SKM-1 (cell line): ENCODE measurements around the gene TMEM63B.
"Not testable (repeated sequence)": the region's sequence is repeated elsewhere in the genome, so short reads cannot be mapped to it uniquely, and the experiment has no call there.

Source experiments
- DNase-seq: peaks from one replicate; lab custom pipeline; 2025; ENCODE audit not compliant: unreplicated experiment; lab: John Stamatoyannopoulos, UW

TMEM63B gene

GRCh38 chr6:44127186-44128019 lies at the start of gene TMEM63B, which contains the start of gene MRPL14:
TSS of gene TMEM63B (plus strand) at chr6:44127554. CDS start at chr6:44134585, 7,031 bp downstream.
TSS of gene MRPL14 (minus strand) at chr6:44127452. CDS start at chr6:44116611, 10,841 bp downstream.
- DNase-seq, result peak; percentile 68

GRCh38 chr6:44078219-44078826 lies 49.0 kb upstream of the TMEM63B start:
- no peak for DNase-seq

- DNase-seq, result no peak
These were observed 48.3 kb upstream of the TMEM63B start for GRCh38 chr6:44078827-44079671.

DNA sequence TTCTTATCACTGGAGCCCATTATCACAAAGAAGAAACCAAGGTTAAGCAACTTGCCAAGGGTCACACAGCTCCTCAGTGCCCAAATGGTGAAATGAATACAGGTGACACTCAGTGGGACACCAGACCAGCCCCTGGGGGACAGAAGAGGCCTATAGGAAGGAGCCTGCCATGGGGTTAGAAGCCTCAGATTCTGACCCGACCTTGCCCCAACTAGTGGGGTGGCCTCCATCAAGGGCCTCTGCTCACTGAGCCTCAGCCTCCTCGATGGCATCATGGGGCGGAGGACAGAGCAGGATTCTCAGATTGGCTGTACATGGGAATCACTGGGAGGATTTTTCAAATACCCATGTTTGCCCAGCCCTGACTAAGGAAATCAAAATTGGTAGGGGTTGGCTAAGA lies 47.7 kb upstream of the TMEM63B start:
- DNase-seq, result no peak

GRCh38 chr6:44080561-44081521 lies 46.5 kb upstream of the TMEM63B start:
- no peak for DNase-seq

- DNase-seq, result no peak
These were observed 45.6 kb upstream of the TMEM63B start for GRCh38 chr6:44081753-44082152.

DNA sequence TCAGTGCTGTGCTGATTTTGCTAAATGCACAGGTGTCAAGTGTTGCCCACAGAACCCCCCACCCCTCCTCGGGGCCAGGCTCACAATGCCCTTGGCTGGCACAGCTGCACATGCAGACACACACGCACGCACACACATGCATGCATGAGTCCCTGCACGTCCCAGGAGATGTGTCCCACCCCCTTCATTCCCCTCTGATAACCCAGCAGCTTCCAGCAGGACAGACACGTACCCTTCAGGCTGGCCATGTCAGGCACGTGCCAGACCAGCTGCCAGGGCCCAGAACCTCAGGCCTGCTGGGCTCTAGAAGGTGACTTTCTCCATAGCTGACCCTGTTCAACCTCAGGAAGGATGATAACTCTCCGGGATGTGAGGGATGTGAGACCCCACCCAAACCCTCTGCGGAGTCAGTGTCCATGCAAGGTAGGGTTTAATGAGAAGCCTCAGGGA lies 44.5 kb upstream of the TMEM63B start:
- no peak for DNase-seq

- DNase-seq, result no peak
These were observed 42.9 kb upstream of the TMEM63B start for GRCh38 chr6:44084231-44085014.

GRCh38 chr6:44085219-44085618 lies 42.1 kb upstream of the TMEM63B start:
- DNase-seq, result no peak

DNA sequence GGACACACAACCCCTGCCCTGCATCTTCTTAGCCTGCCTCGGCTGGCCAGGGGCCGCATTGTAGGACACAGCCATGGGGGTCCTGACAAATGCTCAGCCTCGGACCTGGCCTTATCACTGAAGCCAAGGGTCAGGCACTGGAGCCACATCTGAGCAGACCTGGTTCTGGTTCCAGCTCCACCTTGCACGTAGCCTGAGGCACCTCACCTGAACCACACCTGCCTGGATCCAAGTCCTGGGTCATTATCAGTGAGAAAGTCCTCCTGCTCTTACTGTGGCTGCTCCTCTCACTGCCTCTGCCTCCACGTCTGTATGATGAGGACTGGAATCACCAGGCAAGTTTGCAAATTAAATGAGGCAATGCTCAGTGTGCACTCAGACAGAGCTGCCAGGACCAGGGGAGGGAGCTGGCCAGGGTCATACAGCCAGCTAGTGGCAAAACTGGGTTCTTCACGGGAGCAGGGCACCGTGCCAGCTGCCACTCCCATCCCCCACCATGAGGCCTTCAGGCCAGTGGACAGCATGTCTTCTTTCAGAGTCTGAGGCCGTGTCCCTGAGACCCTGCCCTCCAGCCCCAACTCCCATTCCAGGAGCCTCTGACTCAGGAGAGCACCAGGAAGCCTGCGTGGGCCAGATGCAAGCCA lies 40.3 kb upstream of the TMEM63B start:
- no peak for DNase-seq

DNA sequence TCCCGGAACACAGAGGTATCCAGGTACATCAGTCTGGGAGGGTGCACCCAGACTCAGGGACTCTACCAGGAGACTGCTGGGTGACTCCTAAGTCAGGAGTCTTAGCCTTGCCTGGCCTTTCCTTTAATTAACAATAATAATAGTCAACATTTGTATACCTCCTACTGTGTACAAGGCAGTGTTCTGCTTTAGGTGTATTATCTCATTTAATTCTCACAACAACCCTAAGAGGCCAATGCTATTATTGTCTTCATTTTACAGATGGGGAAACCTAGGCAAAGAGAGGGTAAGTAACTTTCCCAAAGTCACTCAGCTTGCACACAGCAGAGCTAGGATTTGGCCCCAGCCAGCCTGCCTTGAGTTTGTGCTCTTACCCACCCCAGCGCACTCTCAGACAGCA lies 39.7 kb upstream of the TMEM63B start:
- no peak for DNase-seq

DNA sequence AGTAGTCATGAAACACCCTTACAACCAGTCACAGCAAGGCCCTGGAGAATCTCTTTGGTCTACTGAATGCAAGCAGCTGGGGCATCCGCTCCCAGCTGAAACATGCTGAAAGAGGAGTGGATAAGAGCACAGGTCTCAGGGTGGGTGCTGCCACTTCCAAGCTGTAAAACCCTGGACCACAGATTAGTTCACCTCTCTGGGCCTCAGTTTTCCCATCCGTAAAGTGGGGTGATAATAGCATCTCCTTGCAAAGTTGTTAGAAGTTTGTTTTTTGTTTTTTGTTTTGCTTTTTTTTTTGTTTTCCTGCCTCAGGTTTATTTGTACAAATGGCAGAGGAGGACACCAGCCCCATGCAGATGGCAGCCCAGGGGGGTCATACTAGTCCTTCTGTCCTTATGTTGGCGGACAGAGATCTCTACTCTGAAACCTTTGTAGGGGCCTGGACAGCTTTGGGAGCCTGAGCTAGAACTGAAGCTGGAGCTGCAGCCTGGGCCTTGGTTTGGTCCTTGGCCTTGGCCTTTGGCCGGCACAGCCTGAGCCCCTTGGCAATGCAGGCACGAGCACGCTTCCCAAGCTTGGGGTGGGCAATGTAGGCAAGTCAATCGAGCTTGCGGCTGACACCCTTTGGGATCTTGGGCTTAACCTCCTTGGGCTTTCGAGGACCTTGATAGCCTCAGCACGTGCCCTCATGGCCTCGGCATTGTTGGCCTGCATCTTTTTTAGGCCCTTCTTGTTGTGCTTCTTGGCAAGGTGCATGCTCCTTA lies 38.3 kb upstream of the TMEM63B start:
- no peak for DNase-seq

GRCh38 chr6:44090465-44090864 lies 36.9 kb upstream of the TMEM63B start:
- no peak for DNase-seq

GRCh38 chr6:44091356-44091755 lies 36.0 kb upstream of the TMEM63B start:
- not testable (repeated sequence) for DNase-seq

DNA sequence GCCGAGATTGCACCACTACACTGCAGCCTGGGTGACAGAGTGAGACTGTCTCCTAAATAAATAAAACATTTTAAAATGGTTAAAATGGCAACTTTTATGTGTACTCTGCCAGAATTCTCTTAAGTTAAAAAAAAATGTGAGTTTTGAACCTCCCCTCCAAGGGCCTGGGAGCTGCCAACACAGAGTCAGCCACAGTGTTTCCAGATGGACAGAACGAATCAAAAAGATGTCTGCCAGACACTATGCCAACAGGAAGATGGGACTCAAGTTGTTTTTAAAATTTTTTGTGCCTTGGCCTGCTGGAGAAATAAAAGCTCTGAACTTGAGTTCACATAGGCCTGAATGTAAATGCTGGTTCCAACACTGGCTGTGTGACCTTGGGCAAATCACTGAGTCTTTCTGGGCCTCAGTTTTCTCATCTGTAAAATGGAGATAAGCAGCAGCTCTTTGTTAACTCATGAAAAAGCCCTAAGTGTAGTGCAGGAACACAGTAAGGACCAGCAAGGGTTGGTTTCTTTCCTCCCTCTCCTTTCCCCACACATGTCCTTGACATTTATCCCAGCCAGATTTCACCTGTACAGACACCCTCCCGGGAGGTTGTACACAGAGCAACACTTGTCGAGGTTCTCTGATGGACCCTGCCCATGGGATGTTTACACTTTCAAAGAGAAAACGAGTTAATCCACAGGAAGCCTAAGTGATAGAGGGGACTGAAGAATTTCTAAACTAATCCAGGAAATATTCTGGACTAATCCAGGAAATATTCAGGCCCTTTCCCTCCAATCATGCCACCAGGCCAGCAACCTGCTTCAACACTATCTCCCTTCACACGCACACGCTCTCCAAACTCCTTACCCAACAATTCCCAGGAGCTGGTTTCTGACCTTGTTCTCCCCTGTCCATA lies 35.1 kb upstream of the TMEM63B start:
- no peak for DNase-seq

DNA sequence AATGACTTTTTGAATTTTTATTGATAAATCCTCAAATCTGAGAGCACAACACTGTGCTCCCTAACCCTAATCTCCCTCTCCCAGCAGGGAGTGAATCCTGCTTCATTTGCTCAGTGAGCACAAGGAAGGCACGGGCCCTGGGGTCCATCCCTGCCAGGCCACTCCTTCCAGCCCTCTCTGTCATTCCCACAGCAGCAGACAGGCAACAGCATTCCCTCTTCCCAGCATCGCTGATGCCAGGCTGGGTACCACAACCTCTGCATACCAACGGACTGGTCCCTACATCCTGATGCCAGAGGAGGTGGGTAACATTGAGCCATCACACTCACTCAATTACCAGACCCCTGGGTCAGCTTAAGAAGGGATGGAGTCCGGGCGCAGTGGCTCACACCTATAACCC lies 34.3 kb upstream of the TMEM63B start:
- no peak for DNase-seq

GRCh38 chr6:44093750-44094402 lies 33.5 kb upstream of the TMEM63B start:
- no peak for DNase-seq
